ENCODE results near the gene AIG1. TPM values are rescaled to one million over a fixed set of nuclear protein-coding genes. Genes with fewer than 3 reads are reported as not detected.

AIG1 gene
- total and polyA plus RNA-seq, 2 donors = 9.1 to 16.5 TPM

GRCh38 chr6:143205585-143205984 lies 144.9 kb downstream of the AIG1 start:
- DNase-seq (ENCODE audit: low read depth in 6 of 9, low spot score in 9 of 9) = no peak
- H3K9me3 ChIP-seq (ENCODE audit: control insufficient read depth in 2 of 2, insufficient read depth in 1 of 2, low read length in 1 of 2) = no peaks in the 10 kb centered on the region
- no peaks in the 10 kb centered on the region for H3K4me1 ChIP-seq (ENCODE audit: control insufficient read depth in 2 of 2, insufficient read depth in 2 of 2, low read length in 2 of 2)
- H3K27me3 ChIP-seq (ENCODE audit: control insufficient read depth in 2 of 2, insufficient read depth in 1 of 2, low read length in 1 of 2) = no peaks in the 10 kb centered on the region
- 95% methylated on average over 2 of the region's 2 CpGs for whole genome bisulfite sequencing
- no peak overlapping the region for H3K27ac ChIP-seq (ENCODE audit: low read depth in 1 of 2, low read length in 1 of 2)
- H3K4me3 ChIP-seq (ENCODE audit: low read length in 2 of 2) = no peak overlapping the region
- no peaks in the 10 kb centered on the region for H3K36me3 ChIP-seq (ENCODE audit: control insufficient read depth in 2 of 2, insufficient read depth in 2 of 2, low read length in 1 of 2)

DNA sequence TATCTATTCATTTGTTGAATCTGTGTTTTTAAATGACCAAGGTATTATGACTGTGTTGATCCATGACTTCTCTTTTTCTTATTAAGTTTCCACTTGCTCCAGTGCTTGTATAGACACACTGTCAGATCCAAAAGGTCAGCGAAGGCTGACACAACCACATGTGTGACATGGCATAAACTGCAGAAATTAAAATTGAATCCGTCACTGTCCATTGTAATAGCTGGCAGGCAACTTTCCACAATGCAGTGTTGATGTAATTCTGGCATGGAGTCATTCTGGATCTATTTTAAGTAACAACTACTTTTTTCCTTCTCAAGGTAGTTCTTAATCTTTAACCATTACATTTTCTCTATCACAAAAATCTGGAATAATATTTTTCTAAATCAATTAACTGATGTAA lies 145.3 kb downstream of the AIG1 start:
- no peaks in the 10 kb centered on the region for H3K36me3 ChIP-seq (ENCODE audit: control insufficient read depth in 2 of 2, insufficient read depth in 2 of 2, low read length in 1 of 2)
- H3K9me3 ChIP-seq (ENCODE audit: control insufficient read depth in 2 of 2, insufficient read depth in 1 of 2, low read length in 1 of 2) = no peaks in the 10 kb centered on the region
- no peak for DNase-seq (ENCODE audit: low read depth in 6 of 9, low spot score in 9 of 9)
- no peaks in the 10 kb centered on the region for H3K4me1 ChIP-seq (ENCODE audit: control insufficient read depth in 2 of 2, insufficient read depth in 2 of 2, low read length in 2 of 2)
- H3K4me3 ChIP-seq (ENCODE audit: low read length in 2 of 2) = no peak overlapping the region
- 92% methylated on average over 2 of the region's 2 CpGs for WGBS
- H3K27ac ChIP-seq (ENCODE audit: low read depth in 1 of 2, low read length in 1 of 2) = no peak overlapping the region
- H3K27me3 ChIP-seq (ENCODE audit: control insufficient read depth in 2 of 2, insufficient read depth in 1 of 2, low read length in 1 of 2) = no peaks in the 10 kb centered on the region

DNA sequence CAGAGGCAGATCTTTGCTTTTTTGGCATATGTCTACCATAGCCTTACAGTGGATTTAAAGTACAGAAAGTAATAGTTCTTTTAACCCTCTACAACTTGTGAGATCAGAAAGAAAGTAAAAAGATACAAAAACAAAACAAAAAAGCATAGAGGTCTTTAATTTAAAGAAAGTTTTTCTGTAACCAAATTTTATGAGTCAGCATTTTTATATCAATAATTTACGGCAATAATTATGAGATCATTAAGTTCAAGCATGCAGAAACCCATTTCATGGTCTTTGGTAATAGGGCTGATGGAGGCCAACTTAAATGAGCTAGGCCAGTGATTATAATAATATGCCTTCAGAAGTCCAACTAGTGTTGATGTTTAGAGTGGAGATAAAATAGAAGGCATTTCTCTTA lies 145.9 kb downstream of the AIG1 start:
- no peak for DNase-seq (ENCODE audit: low read depth in 6 of 9, low spot score in 9 of 9)
- no peaks in the 10 kb centered on the region for H3K9me3 ChIP-seq (ENCODE audit: control insufficient read depth in 2 of 2, insufficient read depth in 1 of 2, low read length in 1 of 2)
- no peaks in the 10 kb centered on the region for H3K27me3 ChIP-seq (ENCODE audit: control insufficient read depth in 2 of 2, insufficient read depth in 1 of 2, low read length in 1 of 2)
- no peak overlapping the region for H3K27ac ChIP-seq (ENCODE audit: low read depth in 1 of 2, low read length in 1 of 2)
- no peak overlapping the region for H3K4me3 ChIP-seq (ENCODE audit: low read length in 2 of 2)
- no peaks in the 10 kb centered on the region for H3K4me1 ChIP-seq (ENCODE audit: control insufficient read depth in 2 of 2, insufficient read depth in 2 of 2, low read length in 2 of 2)
- 99% methylated on average over 1 of the region's 1 CpG for WGBS
- no peaks in the 10 kb centered on the region for H3K36me3 ChIP-seq (ENCODE audit: control insufficient read depth in 2 of 2, insufficient read depth in 2 of 2, low read length in 1 of 2)

DNA sequence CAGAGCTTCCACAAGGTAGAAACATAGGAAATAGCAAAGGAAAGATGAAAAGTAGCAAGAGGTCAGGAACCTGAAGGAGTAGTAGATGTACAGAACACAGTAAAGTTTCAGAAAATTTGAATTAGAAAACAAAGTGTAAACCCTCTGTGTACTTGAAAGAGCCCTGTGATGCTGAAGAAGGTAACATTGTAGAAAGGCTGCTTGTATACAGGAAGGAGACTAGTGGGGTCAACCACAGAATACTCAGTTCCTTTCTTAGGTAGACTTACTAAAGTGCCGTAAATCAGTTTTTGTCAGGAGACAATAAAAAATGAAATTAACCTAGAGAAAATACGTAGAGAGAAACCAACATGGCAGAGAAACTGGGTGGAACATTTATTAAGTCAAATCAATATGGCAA lies 149.7 kb downstream of the AIG1 start:
- H3K9me3 ChIP-seq (ENCODE audit: control insufficient read depth in 2 of 2, insufficient read depth in 1 of 2, low read length in 1 of 2) = no peaks in the 10 kb centered on the region
- H3K27me3 ChIP-seq (ENCODE audit: control insufficient read depth in 2 of 2, insufficient read depth in 1 of 2, low read length in 1 of 2) = no peaks in the 10 kb centered on the region
- DNase-seq (ENCODE audit: low read depth in 6 of 9, low spot score in 9 of 9) = peak in 1 of 9 donors; percentile 17
- H3K36me3 ChIP-seq (ENCODE audit: control insufficient read depth in 2 of 2, insufficient read depth in 2 of 2, low read length in 1 of 2) = no peaks in the 10 kb centered on the region
- 84% methylated on average over 2 of the region's 2 CpGs for WGBS
- no peak overlapping the region for H3K27ac ChIP-seq (ENCODE audit: low read depth in 1 of 2, low read length in 1 of 2)
- H3K4me3 ChIP-seq (ENCODE audit: low read length in 2 of 2) = no peak overlapping the region
- H3K4me1 ChIP-seq (ENCODE audit: control insufficient read depth in 2 of 2, insufficient read depth in 2 of 2, low read length in 2 of 2) = no peaks in the 10 kb centered on the region

- H3K4me3 ChIP-seq (ENCODE audit: low read length in 2 of 2) = no peak overlapping the region
- no peak overlapping the region for H3K27ac ChIP-seq (ENCODE audit: low read depth in 1 of 2, low read length in 1 of 2)
- H3K4me1 ChIP-seq (ENCODE audit: control insufficient read depth in 2 of 2, insufficient read depth in 2 of 2, low read length in 2 of 2) = no peaks in the 10 kb centered on the region
- 97% methylated on average over 3 of the region's 3 CpGs for WGBS
- no peaks in the 10 kb centered on the region for H3K27me3 ChIP-seq (ENCODE audit: control insufficient read depth in 2 of 2, insufficient read depth in 1 of 2, low read length in 1 of 2)
- DNase-seq (ENCODE audit: low read depth in 6 of 9, low spot score in 9 of 9) = no peak
- H3K9me3 ChIP-seq (ENCODE audit: control insufficient read depth in 2 of 2, insufficient read depth in 1 of 2, low read length in 1 of 2) = no peaks in the 10 kb centered on the region
- H3K36me3 ChIP-seq (ENCODE audit: control insufficient read depth in 2 of 2, insufficient read depth in 2 of 2, low read length in 1 of 2) = no peaks in the 10 kb centered on the region
These were observed 153.2 kb downstream of the AIG1 start for GRCh38 chr6:143213859-143214376.

DNA sequence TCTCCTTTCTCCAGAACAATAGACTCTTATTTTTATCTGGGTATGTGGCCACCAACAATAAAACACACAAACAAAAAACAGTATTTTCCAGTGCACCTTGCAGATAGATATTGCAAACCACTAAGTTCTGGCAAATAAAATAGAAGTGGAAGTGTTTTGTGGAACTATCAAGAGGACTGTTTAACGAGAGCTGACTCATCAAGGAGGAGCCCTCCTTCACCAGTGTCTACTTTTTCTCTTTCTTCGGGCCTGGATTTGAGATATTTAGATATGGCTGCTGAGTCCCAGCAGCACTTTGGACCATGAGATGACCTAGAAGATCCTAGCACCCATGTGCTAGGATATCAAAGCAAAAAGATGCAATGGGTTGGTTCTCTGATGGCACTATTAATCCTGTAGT lies 154.7 kb downstream of the AIG1 start:
- no peak for DNase-seq (ENCODE audit: low read depth in 6 of 9, low spot score in 9 of 9)
- Histone ChIP-seq H3K27ac (ENCODE audit: low read depth in 1 of 2, low read length in 1 of 2) (no peak overlapping the region), H3K9me3 (ENCODE audit: control insufficient read depth in 2 of 2, insufficient read depth in 1 of 2, low read length in 1 of 2) (no peaks in the 10 kb centered on the region), H3K4me1 (ENCODE audit: control insufficient read depth in 2 of 2, insufficient read depth in 2 of 2, low read length in 2 of 2) (no peaks in the 10 kb centered on the region), H3K4me3 (ENCODE audit: low read length in 2 of 2) (no peak overlapping the region), H3K27me3 (ENCODE audit: control insufficient read depth in 2 of 2, insufficient read depth in 1 of 2, low read length in 1 of 2) (no peaks in the 10 kb centered on the region), H3K36me3 (ENCODE audit: control insufficient read depth in 2 of 2, insufficient read depth in 2 of 2, low read length in 1 of 2) (no peaks in the 10 kb centered on the region)
- WGBS = 95% methylated on average over 2 of the region's 2 CpGs

GRCh38 chr6:143215771-143216170 lies 155.1 kb downstream of the AIG1 start:
- no peaks in the 10 kb centered on the region for H3K9me3 ChIP-seq (ENCODE audit: control insufficient read depth in 2 of 2, insufficient read depth in 1 of 2, low read length in 1 of 2)
- H3K4me1 ChIP-seq (ENCODE audit: control insufficient read depth in 2 of 2, insufficient read depth in 2 of 2, low read length in 2 of 2) = no peaks in the 10 kb centered on the region
- no peaks in the 10 kb centered on the region for H3K27me3 ChIP-seq (ENCODE audit: control insufficient read depth in 2 of 2, insufficient read depth in 1 of 2, low read length in 1 of 2)
- 91% methylated on average over 1 of the region's 1 CpG for WGBS
- no peak overlapping the region for H3K27ac ChIP-seq (ENCODE audit: low read depth in 1 of 2, low read length in 1 of 2)
- H3K36me3 ChIP-seq (ENCODE audit: control insufficient read depth in 2 of 2, insufficient read depth in 2 of 2, low read length in 1 of 2) = no peaks in the 10 kb centered on the region
- H3K4me3 ChIP-seq (ENCODE audit: low read length in 2 of 2) = no peak overlapping the region
- no peak for DNase-seq (ENCODE audit: low read depth in 6 of 9, low spot score in 9 of 9)

- DNase-seq (ENCODE audit: low read depth in 6 of 9, low spot score in 9 of 9) = no peak
- H3K27me3 ChIP-seq (ENCODE audit: control insufficient read depth in 2 of 2, insufficient read depth in 1 of 2, low read length in 1 of 2) = no peaks in the 10 kb centered on the region
- no peak overlapping the region for H3K4me3 ChIP-seq (ENCODE audit: low read length in 2 of 2)
- WGBS = 97% methylated on average over 5 of the region's 5 CpGs
- H3K27ac ChIP-seq (ENCODE audit: low read depth in 1 of 2, low read length in 1 of 2) = no peak overlapping the region
- no peaks in the 10 kb centered on the region for H3K36me3 ChIP-seq (ENCODE audit: control insufficient read depth in 2 of 2, insufficient read depth in 2 of 2, low read length in 1 of 2)
- H3K4me1 ChIP-seq (ENCODE audit: control insufficient read depth in 2 of 2, insufficient read depth in 2 of 2, low read length in 2 of 2) = no peaks in the 10 kb centered on the region
- H3K9me3 ChIP-seq (ENCODE audit: control insufficient read depth in 2 of 2, insufficient read depth in 1 of 2, low read length in 1 of 2) = no peaks in the 10 kb centered on the region
These were observed 157.5 kb downstream of the AIG1 start for GRCh38 chr6:143218233-143218632.

DNA sequence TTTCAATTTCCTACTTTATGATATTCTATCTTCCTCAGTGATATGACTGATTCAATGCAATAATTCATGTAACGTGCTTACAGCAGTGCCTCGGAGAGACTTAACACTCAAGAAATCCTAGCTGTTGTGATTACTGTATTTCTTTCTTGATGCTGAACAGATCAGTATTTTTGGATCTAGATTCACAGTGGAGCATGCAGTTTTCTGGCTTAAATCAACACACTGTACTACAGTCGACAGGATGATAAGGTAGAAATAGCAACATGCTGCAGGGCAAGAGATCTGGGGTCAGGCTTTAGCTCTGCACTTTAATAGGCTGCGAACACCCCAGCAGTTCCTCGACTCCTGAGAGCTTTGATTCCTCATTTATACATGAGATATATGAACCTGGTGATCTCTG lies 161.0 kb downstream of the AIG1 start:
- Histone ChIP-seq H3K9me3 (ENCODE audit: control insufficient read depth in 2 of 2, insufficient read depth in 1 of 2, low read length in 1 of 2) (no peaks in the 10 kb centered on the region), H3K4me3 (ENCODE audit: low read length in 2 of 2) (no peak overlapping the region), H3K27ac (ENCODE audit: low read depth in 1 of 2, low read length in 1 of 2) (no peak overlapping the region), H3K4me1 (ENCODE audit: control insufficient read depth in 2 of 2, insufficient read depth in 2 of 2, low read length in 2 of 2) (no peaks in the 10 kb centered on the region), H3K27me3 (ENCODE audit: control insufficient read depth in 2 of 2, insufficient read depth in 1 of 2, low read length in 1 of 2) (no peaks in the 10 kb centered on the region), H3K36me3 (ENCODE audit: control insufficient read depth in 2 of 2, insufficient read depth in 2 of 2, low read length in 1 of 2) (no peaks in the 10 kb centered on the region)
- no peak for DNase-seq (ENCODE audit: low read depth in 6 of 9, low spot score in 9 of 9)
- WGBS = 95% methylated on average over 5 of the region's 5 CpGs

DNA sequence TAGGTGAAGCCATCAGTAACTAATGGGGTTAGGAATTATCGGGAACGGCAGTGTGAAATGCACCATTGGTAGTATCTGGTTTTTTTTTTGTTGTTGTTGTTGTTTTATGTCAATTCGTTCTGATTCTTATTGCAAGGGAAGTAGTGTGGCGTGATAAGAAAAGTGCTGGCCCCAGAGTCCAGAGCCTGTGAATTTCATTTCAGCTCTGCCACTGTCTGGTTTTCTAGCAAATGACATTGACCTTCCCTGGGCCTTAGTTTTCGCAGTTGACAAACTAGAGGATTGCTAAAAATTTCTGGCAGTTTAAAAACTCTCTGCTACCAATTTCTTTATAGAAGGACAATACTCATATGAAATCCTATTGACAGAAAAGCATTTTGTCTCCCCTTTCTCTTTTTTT lies 161.6 kb downstream of the AIG1 start:
- Histone ChIP-seq H3K27me3 (ENCODE audit: control insufficient read depth in 2 of 2, insufficient read depth in 1 of 2, low read length in 1 of 2) (no peaks in the 10 kb centered on the region), H3K4me3 (ENCODE audit: low read length in 2 of 2) (no peak overlapping the region), H3K9me3 (ENCODE audit: control insufficient read depth in 2 of 2, insufficient read depth in 1 of 2, low read length in 1 of 2) (no peaks in the 10 kb centered on the region), H3K27ac (ENCODE audit: low read depth in 1 of 2, low read length in 1 of 2) (no peak overlapping the region), H3K36me3 (ENCODE audit: control insufficient read depth in 2 of 2, insufficient read depth in 2 of 2, low read length in 1 of 2) (no peaks in the 10 kb centered on the region), H3K4me1 (ENCODE audit: control insufficient read depth in 2 of 2, insufficient read depth in 2 of 2, low read length in 2 of 2) (no peaks in the 10 kb centered on the region)
- DNase-seq (ENCODE audit: low read depth in 6 of 9, low spot score in 9 of 9) = no peak
- WGBS = 94% methylated on average over 5 of the region's 5 CpGs
